NCI-H510A treated with DMSO at 0.1 percent for 48 hours (cell line): ENCODE data around the gene GID4.
"Not testable (repeated sequence)": the region's sequence is repeated elsewhere in the genome, so short reads cannot be mapped to it uniquely, and the experiment has no call there.

Experiments used
- DNase-seq: peaks from one replicate; lab custom pipeline; 2025; lab: John Stamatoyannopoulos, UW

Gene GID4

DNA sequence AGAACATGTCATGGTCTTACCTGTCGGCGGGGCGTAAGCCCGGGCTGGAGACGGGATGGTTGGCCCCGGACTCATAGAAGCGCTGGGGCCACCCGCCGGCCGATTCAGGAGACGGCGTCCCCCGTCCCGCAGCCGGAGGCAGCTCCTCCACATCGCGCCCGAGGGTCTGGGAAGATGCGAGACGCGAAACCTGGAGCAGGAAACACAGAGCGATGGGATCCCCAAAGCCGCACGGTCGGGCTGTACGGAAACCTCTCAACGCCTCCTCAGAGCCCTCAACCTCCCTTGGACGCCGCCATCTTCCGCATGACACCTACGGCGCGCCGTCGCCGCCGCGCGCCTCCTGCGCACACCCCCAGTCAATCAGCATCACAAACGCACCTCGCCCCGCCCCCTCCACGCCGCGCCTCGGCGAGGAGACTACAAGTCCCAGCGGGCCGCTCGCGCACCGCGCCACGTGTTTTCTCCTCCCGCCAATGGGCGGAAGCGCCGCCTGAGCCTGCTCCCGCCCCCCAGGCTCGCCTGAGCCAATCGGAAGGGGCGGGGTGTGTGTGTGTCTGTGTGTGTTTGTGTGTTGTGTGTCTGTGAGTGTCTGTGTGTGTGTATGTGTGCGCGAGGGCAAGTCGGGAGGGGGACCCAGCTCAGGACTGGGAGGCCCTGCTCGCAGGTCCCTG lies at the start of gene GID4, which contains the start of gene ATPAF2:
TSS of gene GID4 (plus strand) at position 548 of the 674 bp plus-strand sequence. CDS start at position 605, 57 bp downstream.
TSS of gene ATPAF2 (minus strand) at position 308 of the 674 bp plus-strand sequence. CDS start at position 153, 155 bp downstream.
- peak; percentile 97 for DNase-seq

DNA sequence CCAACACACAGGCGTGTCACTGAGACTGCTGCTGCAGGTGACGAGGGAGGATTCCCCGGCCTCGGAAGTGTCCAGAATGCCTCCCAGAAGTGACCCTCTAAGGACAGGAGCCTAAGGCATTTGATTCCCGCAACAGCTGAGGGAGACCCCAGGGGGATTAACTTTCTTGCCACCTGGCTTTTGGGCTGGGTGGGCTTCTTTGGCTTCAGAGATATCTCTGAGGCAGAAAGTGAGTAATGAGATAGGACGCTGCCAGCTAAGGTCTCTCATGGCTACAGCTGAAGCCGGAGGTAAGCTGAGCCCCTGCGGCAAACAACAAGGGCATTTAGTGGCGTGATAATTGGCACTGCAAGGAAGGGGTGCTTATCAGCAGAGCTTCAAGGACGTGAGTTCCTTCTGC lies 49.6 kb upstream of the GID4 start:
- no peak for DNase-seq

DNA sequence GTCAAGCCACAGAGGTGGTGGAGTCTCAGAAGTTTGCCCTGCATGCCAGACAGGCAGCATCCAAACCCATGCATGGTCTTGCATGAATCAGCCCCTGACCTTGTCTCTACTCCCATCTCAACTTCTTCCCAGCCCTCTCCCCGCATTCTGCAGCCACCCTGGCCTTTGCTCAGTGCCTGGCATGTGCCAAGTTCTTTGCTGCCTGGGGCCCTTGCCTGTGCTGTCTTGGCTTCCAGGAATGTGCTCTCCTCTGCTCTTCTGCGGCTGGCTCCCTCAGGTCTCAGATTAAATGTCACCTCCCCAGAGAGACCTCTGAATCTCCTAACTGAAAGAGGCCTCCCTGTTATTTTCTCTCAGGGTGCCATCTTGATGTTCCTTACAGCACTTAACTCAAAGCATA lies 48.9 kb upstream of the GID4 start:
- no peak for DNase-seq

DNA sequence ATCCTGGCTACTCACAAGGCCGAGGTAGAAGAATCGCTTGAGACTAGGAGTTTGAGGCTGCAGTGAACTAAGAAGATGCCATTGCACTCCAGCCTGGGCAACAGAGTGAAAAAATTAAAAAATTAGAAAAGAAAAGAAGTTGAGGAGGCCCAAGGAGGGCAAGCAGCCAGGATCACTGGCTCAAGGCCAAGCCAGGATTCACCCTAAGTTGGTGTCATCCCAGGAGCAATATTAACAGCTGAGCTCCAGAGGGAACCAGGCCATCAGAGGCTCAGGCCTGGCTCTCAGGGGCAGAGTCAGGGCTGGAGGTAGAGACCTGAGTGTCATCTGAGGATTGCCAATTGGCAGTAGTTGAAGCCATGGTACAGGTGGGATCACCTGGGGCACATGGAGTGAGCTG lies 45.8 kb upstream of the GID4 start:
- no peak for DNase-seq

DNA sequence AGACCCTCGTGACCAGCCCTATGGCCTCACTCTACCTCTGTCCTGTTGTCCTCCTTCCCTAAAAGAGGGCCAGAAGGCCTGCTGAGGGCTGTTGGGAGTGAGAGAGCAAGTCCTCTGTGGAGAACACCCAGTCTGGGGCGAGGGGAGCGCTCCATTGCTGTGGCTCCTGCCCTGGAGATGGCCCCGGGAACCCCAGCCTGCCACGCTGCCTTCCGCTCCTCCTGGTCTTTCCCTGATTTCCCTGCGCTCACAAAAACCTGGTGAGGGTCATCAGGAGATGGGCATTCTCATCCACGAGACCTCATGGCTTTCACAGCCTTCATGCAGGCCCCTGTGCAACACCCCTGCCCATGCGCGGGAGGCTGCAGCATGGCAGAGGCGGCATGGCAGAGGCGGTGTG lies 45.4 kb upstream of the GID4 start:
- no peak for DNase-seq

DNA sequence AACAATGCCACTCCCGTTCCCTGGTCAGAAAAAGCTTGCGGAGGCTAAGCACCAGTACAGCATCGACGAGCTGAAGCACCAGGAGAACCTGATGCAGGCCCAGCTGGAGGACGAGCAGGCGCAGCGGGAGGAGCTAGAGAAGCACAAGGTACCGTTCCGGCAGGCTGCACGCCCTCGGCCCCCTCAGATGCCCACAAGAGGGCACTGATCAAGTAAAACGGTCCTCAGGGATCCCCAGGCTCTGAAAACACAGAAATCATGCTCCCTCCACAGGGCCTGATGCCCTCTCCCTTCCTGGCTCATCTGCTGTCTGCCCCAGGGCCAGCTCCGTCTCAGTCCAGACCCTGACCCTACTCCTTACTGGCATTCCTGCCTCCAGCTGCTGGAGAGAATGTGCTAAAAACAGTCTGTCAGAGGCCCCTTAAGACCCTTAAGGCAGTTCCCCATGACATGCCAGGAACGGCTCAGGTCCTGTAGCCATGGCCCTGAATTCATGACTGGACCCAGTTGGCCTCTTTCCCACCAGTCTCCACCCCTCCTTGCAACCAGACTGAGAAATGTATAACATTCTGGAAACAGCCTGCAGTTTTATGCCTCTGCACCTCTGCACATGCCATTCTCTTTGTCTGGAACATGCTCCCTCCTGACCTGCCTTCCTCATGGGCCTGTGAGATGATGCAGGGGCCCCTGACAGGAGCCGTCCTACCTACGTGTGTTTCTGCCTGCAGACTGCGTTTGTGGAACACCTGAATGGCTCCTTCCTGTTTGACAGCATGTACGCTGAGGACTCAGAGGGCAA lies 44.7 kb upstream of the GID4 start:
- DNase-seq: peak; percentile 64

DNA sequence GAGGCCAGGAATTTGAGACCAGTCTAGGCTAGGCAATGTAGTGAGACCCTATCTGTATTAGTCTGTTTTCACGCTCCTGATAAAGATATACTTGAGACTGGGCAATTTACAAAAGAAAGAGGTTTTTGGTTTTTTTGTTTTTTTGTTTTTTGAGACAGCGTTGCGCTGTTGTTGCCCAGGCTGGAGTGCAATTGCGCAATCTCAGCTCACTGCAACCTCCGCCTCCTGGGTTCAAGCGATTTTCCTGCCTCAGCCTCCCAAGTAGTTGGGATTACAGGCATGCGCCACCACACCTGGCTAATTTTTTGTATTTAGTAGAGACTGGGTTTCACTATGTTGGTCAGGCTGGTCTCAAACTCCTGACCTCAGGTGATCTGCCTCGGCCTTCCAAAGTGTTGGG lies 43.3 kb upstream of the GID4 start:
- DNase-seq: not testable (repeated sequence)

DNA sequence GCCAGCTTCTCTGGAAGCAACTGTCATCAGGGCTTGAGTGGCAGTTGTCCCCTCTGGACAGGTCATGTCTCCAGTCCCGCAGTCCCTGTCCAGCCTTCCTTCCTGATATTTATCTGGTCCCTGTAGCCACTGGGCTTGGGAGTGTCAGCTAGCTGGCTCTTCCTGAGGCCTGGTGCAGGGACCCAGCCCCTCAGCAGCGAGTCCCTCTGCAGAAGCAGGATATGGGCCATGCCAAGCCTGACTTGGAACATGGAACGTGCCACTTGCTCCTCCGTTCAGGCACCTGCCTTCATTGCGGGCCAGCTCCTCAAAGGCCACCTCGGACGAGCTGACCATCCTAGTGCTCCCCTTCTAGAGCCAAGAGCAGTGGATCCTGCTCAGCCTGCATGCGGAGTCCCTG lies 40.3 kb upstream of the GID4 start:
- no peak for DNase-seq

DNA sequence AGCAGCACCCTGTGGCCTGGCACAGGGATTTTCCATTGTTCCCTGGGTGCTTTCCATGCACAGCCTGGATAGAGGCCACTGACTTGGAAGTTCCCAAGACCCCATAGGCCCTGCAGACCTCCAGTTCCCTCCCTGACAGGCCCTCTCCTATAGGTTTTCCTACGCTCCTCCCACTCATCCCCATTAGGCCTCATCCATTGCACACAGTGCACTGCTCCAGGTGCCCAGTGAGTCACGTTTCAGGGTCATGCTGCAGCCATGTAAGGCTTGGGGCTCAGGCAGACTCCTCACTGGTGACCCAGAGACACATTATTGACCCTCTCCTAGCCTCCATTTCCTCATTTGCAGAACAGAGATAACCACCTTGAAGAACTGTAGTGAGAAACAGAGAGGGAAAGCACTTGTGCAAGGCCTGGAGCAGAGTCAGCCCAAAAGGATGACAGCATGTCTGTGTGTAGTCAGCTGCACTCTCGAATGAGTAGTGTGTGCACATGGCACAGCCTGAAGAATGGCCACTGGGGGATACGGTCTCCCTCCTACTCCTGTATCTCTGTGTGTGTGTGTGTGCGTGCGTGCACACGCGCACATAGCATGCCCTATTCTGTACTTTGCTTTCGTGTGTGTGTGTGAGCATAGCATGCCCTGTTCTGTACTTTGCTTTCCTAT lies 39.7 kb upstream of the GID4 start:
- DNase-seq: no peak

DNA sequence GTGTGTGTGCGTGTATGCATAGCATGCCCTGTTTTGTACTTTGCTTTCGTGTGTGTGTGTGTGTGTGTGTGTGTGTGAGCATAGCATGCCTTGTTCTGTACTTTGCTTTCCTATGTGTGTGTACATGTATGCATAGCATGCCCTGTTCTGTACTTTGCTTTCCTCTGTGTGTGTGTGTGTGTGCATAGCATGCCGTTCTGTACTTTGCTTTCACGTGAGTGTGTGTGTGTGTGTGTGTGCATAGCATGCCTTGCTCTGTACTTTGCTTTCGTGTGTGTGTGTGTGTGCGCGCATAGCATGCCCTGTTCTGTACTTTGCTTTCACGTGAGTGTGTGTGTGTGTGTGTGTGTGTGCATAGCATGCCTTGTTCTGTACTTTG lies 39.2 kb upstream of the GID4 start:
- DNase-seq: no peak

DNA sequence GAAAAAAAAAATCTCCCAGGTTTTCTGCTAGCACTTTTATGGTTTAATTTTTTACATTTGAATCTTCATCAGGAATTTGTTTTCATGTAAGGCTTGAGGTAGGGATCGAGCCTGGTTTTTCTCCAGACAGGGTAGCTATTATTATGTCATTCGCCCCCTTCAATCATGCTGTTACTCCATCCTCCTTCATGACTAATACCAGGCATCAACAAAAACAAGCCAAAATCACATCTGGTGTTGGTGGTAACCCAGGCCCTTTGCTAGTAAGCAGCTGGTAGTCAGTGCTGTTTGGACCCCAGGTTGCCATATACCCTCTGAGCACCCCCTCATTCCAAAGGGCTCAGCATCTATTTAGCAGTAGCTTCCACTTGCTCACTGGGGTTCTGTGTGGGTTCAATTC lies 37.0 kb upstream of the GID4 start:
- no peak for DNase-seq

DNA sequence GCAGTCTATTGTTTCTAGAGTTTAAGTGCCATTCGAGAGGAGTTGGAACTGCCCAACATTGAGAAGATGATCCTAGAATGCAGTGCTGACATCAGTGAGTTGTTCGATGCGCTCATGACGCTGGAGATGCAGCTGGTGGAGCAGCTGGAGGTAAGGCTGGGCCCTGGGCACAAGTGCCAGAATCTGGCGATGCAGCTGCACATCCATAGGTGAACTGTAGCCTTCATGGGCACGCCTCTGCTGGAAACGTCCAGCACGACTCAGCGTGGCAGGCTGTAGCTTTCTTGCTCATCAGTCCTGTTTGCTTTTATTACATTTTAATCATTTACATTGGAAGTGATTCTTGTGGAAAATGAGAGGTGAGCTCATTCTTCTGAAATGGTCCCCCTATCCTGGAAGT lies 34.9 kb upstream of the GID4 start:
- peak; percentile 59 for DNase-seq

DNA sequence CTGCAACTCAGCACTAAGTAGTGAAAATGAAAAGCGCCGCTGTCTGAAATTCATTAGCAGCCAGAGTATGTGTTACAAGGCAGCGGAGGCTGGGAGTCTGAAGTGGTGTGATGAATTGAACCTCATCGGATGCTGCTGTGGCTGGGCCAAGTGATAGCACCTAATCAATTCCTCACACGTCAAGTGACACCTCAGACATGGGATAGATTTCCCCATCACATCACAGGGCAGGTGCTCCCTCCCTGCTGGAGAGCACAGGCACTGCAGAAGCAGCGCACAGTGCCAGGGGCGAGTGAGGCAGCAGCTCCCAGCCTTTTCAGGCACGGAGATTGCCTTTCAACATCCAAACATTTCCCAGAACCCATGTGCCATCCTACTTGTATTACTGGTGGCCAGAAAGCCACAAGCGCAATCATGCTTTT lies 34.3 kb upstream of the GID4 start:
- peak; percentile 39 for DNase-seq

DNA sequence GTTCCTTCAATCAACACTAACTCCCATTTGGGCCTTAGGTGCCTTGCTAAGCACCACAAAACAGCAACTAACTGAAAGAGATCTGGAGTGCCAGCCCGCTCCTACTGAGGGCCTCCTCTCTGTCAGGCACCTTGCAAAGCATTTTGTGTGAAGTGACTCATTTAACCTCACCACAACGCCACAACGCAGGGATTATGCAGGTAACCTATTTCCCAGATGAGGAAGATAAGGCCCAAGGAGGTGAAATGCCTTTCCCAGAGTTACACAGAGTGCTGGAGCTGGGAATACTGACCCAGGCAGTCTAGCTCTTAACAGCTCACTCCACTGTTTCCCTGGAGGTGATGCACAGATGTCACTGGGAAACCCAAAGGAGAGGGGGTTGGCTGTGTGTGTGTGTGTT lies 33.7 kb upstream of the GID4 start:
- DNase-seq: no peak

DNA sequence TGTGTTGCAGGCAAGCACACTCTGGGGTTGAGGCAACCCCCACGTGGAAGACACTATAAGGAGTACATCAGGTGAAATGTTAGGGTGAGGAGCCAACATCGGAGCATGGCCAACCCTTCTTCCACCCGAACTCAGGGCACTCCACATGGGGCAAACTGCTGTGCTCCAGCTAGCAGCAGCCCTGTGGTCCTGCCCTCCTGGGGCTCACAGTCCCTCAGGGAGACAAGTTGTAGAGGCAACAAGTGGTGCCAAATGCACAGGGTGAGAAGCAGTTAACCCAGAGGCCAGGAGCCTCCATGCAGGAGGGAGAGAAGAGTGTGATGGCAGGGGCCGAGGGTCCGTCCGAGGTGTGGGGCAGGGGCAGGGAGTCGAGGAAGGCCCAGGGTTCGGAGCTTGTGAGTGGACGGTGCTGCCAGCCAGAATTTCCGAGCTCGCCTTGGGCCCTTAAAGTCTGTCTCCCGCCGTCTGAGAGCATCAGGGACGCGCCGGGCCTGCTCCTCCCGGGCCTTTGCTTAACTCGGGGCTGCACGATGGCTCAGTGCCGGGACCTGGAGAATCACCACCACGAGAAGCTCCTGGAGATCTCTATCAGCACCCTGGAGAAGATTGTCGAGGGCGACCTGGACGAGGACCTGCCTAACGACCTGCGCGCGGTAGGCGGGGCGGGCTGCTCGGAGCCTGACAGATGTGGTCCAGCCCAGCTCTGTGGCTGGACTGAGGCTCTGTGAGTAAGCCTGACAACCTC lies 32.5 kb upstream of the GID4 start:
- DNase-seq: no peak

DNA sequence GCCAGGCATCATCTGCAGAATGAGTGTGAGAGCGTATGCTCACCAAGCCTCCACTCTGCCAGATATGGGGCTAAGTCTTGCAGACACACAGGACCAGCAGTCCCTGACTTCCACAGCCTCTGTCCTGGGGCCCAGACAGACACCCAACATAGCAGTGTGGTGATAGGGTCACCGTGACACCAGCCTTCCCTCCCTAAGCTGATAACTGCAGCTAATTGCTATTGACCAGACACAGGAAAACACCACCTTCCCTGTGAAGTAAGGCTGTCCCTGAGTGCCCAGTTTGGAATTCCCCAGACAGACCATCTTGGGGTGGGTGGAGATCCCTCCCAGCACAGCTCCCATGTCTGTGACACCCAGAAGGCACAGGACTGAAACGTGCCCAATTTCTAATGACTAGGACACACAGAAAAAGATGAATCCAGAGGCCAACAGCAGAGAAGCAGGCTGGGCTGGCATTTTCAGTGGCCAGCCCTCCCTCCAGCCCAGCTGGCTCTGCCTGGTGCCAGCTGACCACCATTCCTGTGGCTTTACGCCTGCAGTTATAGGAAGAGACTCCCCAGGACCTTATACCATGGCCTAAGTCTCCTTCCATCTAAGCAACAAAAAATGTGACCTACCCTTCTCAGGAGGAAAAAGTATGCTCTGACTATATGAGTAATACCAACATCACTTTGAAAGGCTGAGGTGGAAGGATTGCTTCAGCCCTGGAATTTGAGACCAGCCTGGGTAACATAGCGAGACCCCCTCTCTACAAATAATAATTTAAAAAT lies 30.5 kb upstream of the GID4 start:
- DNase-seq: no peak

DNA sequence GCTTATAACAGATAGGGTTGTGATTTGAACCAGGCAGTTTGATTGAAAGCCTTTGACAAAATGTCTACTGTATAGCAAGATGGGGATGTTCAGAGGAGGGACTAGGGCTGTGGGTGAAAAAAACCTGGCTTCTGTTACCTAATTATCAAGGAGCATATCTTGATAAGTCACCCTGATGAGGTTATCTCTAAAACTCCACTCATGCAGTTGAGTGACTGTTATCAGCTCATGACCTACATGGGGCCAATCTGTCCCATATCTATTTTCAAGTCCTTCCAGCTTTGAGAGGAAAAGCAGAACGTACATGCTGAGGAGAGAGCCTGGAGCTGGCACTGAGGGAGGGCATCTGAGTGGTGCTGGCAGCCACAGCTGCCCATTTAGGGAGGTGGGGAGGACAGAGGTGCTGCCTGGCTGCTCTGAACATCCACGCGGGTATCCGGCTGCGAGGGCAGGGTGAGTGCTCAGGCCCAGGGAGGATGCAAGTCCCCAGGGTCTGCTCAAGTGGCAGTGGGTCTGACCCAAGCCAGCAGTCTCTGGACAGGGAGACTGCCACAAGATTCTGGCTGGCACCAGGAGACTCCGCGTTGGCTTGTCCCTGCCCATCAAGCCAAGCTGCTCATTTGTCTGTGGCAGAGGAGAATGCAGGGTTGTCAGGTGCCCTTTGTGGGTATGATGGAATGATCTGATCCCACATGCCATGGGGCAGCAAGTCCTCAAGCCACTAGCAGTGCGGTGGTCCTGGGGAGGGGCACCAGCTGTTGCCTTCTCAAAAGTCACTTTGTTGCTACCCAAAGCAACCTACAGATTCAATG lies 29.4 kb upstream of the GID4 start:
- DNase-seq: no peak

DNA sequence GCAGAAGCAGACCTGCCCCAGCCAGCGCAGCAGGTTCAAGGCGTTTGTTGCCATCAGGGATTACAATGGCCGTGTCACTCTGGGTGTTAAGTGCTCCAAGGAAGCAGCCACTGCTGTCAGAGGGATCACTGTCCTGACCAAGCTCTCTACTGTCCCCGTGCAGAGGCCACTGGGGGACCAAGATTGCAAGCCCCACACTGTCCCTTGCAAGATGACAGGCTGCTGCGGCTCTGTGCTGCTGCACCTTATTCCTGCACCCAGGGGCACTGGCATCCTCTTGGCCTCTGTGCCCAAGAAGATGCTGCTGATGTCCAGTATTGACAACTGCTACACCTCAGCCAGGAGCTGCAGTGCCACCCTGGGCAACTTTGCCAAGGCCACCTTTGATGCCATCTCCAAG lies 27.9 kb upstream of the GID4 start:
- no peak for DNase-seq

DNA sequence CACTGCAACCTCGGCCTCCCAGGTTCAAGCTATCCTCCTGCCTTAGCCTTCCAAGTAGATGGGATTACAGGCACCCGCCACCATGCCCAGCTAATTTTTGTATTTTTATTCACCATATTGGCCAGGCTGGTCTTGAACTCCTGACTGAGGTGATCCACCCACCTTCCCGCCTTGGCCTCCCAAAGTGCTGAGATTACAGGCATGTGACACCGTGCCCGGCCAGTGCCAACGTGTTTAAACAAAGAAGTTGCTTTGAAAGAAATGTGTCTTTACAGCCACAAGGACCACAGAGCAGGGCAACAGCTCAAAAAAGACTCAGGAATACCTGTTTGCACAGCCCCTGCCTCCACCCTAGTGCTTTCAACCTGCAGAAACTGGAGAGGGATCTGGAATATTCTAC lies 25.2 kb upstream of the GID4 start:
- no peak for DNase-seq

DNA sequence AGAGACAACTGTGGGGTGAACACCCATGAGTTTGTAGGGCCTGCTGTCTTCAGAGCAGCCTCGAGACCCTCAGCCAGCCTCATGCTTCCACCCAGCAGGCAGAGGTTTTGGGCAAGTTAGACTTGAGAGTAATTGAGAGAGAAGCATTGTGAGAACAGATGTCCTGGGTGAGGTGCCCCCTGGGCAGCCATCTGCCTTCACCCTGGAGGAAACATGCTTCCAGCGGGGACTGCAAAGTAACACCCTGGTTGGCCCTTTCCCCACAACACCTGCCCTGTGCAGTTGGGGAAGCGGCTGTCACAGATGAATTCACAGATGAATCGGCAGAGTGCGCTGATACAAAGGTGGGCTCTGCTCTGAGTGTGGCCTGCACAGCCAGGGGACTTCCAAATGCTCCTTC lies 23.6 kb upstream of the GID4 start:
- no peak for DNase-seq

DNA sequence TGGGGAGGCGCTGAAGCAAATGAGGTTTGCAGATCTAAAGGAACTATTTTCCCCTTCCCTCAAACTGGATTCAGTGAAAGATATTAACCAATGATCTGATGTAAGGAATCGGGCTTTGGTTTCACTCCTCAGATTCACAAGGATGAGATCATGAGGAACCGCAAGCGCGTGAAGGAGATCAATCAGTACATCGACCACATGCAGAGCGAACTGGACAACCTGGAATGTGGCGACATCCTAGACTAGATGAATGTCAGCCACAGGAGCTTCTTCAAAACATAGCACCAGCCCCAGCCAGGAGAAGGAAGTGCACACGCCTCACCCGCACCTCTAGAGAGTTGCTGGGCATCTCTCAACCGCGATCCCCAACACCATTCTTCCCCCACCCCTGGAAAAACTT lies 22.8 kb upstream of the GID4 start:
- DNase-seq: no peak
